KOPT-K1 (cell line): ENCODE measurements around the gene KLF6.

Experiments used
- H3K27ac ChIP-seq: fragments of 200-600 bp; sonication (generic); 2 replicates; pipeline ENCODE4 v1.5.1; 2016; ENCODE audit warnings: antibody characterized with exemption, mild to moderate bottlenecking, low read depth, low read length; ENCODE audit not compliant: poor library complexity, severe bottlenecking
- H3K36me3 ChIP-seq: fragments of 200-600 bp; sonication (generic); 2 replicates; pipeline ENCODE4 v1.5.1; 2017; ENCODE audit warnings: antibody characterized with exemption, mild to moderate bottlenecking, low read length, moderate library complexity; ENCODE audit not compliant: insufficient read depth
- H3K9me3 ChIP-seq: fragments of 200-600 bp; sonication (generic); 2 replicates; pipeline ENCODE4 v1.5.1; 2017; ENCODE audit warnings: antibody characterized with exemption, low read length, mild to moderate bottlenecking; ENCODE audit not compliant: insufficient read depth, poor library complexity, severe bottlenecking

Gene KLF6

GRCh38 chr10:3762309-3762708 is 22.7 kb downstream of the KLF6 start:
- H3K36me3 ChIP-seq: no peaks in the 10 kb centered on the region
- H3K9me3 ChIP-seq: no peaks in the 10 kb centered on the region
- no peak overlapping the region for H3K27ac ChIP-seq

- Histone ChIP-seq H3K27ac (no peak overlapping the region), H3K36me3 (no peaks in the 10 kb centered on the region), H3K9me3 (no peaks in the 10 kb centered on the region)
Observed at GRCh38 chr10:3761904-3762303, 23.1 kb downstream of the KLF6 start.

GRCh38 chr10:3761021-3761686 is 23.9 kb downstream of the KLF6 start:
- H3K36me3 ChIP-seq: no peaks in the 10 kb centered on the region
- no peaks in the 10 kb centered on the region for H3K9me3 ChIP-seq
- no peak overlapping the region for H3K27ac ChIP-seq

GRCh38 chr10:3760083-3760482 is 24.9 kb downstream of the KLF6 start:
- Histone ChIP-seq H3K9me3 (no peaks in the 10 kb centered on the region), H3K36me3 (no peaks in the 10 kb centered on the region), H3K27ac (no peak overlapping the region)

GRCh38 chr10:3759397-3759796 is 25.6 kb downstream of the KLF6 start:
- Histone ChIP-seq H3K36me3 (no peaks in the 10 kb centered on the region), H3K9me3 (no peaks in the 10 kb centered on the region), H3K27ac (no peak overlapping the region)

- no peaks in the 10 kb centered on the region for H3K36me3 ChIP-seq
- H3K27ac ChIP-seq: no peak overlapping the region
- no peaks in the 10 kb centered on the region for H3K9me3 ChIP-seq
Observed at GRCh38 chr10:3758491-3758970, 26.5 kb downstream of the KLF6 start.

GRCh38 chr10:3757638-3758490 is 27.1 kb downstream of the KLF6 start:
- H3K27ac ChIP-seq: no peak overlapping the region
- H3K36me3 ChIP-seq: no peaks in the 10 kb centered on the region
- no peaks in the 10 kb centered on the region for H3K9me3 ChIP-seq

- Histone ChIP-seq H3K9me3 (no peaks in the 10 kb centered on the region), H3K27ac (no peak overlapping the region), H3K36me3 (no peaks in the 10 kb centered on the region)
Observed at GRCh38 chr10:3757250-3757637, 27.8 kb downstream of the KLF6 start.

- Histone ChIP-seq H3K36me3 (no peaks in the 10 kb centered on the region), H3K9me3 (no peaks in the 10 kb centered on the region), H3K27ac (no peak overlapping the region)
Observed at GRCh38 chr10:3756360-3756740, 28.7 kb downstream of the KLF6 start.

- Histone ChIP-seq H3K9me3 (no peaks in the 10 kb centered on the region), H3K27ac (no peak overlapping the region), H3K36me3 (no peaks in the 10 kb centered on the region)
Observed at GRCh38 chr10:3755440-3756359, 29.3 kb downstream of the KLF6 start.

- Histone ChIP-seq H3K27ac (no peak overlapping the region), H3K36me3 (no peaks in the 10 kb centered on the region), H3K9me3 (no peaks in the 10 kb centered on the region)
Observed at GRCh38 chr10:3754727-3755439, 30.1 kb downstream of the KLF6 start.

- Histone ChIP-seq H3K9me3 (no peaks in the 10 kb centered on the region), H3K27ac (no peak overlapping the region), H3K36me3 (no peaks in the 10 kb centered on the region)
Observed at GRCh38 chr10:3750854-3751253, 34.2 kb downstream of the KLF6 start.

- no peak overlapping the region for H3K27ac ChIP-seq
- H3K36me3 ChIP-seq: no peaks in the 10 kb centered on the region
- H3K9me3 ChIP-seq: no peaks in the 10 kb centered on the region
Observed at GRCh38 chr10:3750006-3750816, 34.8 kb downstream of the KLF6 start.

GRCh38 chr10:3749600-3749999 is 35.4 kb downstream of the KLF6 start:
- Histone ChIP-seq H3K36me3 (no peaks in the 10 kb centered on the region), H3K9me3 (no peaks in the 10 kb centered on the region), H3K27ac (no peak overlapping the region)
